Measurements from ENCODE around the gene SLC25A22.

SLC25A22 gene

DNA sequence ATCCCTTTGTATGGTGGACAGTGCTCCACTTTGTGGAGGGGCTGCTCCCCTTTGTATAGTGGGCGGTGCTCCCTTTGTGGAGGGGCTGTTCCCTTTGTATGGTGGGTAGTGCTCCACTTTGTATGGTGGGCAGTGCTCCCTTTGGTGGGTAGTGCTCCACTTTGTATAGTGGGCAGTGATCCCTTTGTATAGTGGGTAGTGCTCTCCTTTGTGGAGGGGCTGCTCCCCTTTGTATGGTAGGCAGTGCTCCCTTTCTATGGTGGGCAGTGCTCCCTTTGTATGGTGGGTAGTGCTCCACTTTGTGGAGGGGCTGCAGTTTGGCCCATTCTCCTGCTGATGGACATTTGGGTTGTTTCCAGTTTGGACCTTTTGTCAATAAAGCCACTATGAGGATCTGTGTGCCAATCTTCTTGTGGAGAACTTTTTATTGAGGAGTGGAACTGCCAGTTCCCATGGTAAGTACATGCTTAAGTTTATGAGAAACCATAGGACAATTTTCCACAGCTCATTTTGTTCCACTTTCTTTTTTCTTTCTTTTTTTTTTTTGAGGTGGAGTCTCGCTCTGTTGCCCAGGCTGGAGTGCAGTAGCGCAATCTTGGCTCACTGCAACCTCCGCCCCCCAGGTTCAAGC, 55.4 kb downstream of the SLC25A22 start:
- no peak for DNase-seq

DNA sequence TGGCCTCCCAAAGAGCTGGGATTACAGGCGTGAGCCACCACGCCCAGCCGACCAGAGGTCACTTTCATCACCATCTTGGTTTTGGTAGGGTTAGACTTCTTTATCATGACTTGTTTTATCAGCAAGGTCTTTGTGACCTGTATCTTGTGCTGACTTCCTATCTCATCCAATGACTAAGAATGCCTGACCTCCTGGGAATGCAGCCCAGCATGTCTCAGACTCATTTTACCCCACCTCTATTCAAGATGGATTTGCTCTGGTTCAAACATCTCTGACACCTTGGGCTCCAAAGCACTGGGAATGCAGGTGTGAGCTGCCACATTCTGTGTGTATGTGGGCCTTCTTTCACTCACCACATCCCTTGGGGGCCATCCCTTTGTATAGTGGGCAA, 55.9 kb downstream of the SLC25A22 start:
- no peak for DNase-seq

Data from NCI-H510A treated with DMSO at 0.1 percent for 48 hours (cell line).